KMS-11 (cell line): ENCODE measurements around the gene MSANTD3.

Source experiments
- H2AFZ ChIP-seq: fragments of 200-600 bp; sonication (generic); 2 replicates; pipeline ENCODE4 v1.6.1; 2016; ENCODE audit warnings: antibody characterized with exemption, mixed run types, low read depth
- H3K27ac ChIP-seq: fragments of 200-600 bp; sonication (generic); 2 replicates; pipeline ENCODE4 v1.6.1; 2016; ENCODE audit warnings: mild to moderate bottlenecking, mixed run types
- H3K27me3 ChIP-seq: fragments of 200-600 bp; sonication (generic); 2 replicates; pipeline ENCODE4 v1.6.1; 2017; ENCODE audit warnings: mild to moderate bottlenecking, low read depth, mixed run types, moderate library complexity; ENCODE audit not compliant: insufficient read depth
- H3K36me3 ChIP-seq: fragments of 200-600 bp; sonication (generic); 2 replicates; pipeline ENCODE4 v1.6.1; 2017; ENCODE audit warnings: mild to moderate bottlenecking, mixed run types; ENCODE audit not compliant: insufficient read depth
- H3K4me1 ChIP-seq: fragments of 200-600 bp; sonication (generic); 2 replicates; pipeline ENCODE4 v1.6.1; 2016; ENCODE audit warnings: mild to moderate bottlenecking, low read depth, mixed run types; ENCODE audit not compliant: poor library complexity, severe bottlenecking
- H3K4me2 ChIP-seq: fragments of 200-600 bp; sonication (generic); 2 replicates; pipeline ENCODE4 v1.7.0; 2016; ENCODE audit warnings: mild to moderate bottlenecking, mixed run types
- H3K4me3 ChIP-seq: fragments of 200-600 bp; sonication (generic); IDR thresholded peaks from 2 replicates; pipeline ENCODE4 v1.6.1; 2017; ENCODE audit warnings: low read depth, low read length, mixed read lengths; ENCODE audit not compliant: insufficient read depth
- H3K79me2 ChIP-seq: fragments of 200-600 bp; sonication (generic); 2 replicates; pipeline ENCODE4 v1.6.1; 2016; ENCODE audit warnings: low read depth, mixed run types; ENCODE audit not compliant: insufficient read depth
- H3K9ac ChIP-seq: fragments of 200-600 bp; sonication (generic); 2 replicates; pipeline ENCODE4 v1.6.1; 2016; ENCODE audit warnings: mild to moderate bottlenecking, mixed run types
- H4K20me1 ChIP-seq: fragments of 200-600 bp; sonication (generic); 2 replicates; pipeline ENCODE4 v1.6.1; 2016; ENCODE audit warnings: mild to moderate bottlenecking, mixed run types; ENCODE audit not compliant: insufficient read depth
- TF ChIP-seq, protein P1 (sequence below): fragments of 200-600 bp; sonication (generic); conservative IDR thresholded peaks from 2 replicates; pipeline ENCODE4 v1.6.1; 2017; ENCODE audit warnings: low read depth, mild to moderate bottlenecking, antibody characterized with exemption, low read length, moderate library complexity, mixed read lengths

The MSANTD3 gene

DNA sequence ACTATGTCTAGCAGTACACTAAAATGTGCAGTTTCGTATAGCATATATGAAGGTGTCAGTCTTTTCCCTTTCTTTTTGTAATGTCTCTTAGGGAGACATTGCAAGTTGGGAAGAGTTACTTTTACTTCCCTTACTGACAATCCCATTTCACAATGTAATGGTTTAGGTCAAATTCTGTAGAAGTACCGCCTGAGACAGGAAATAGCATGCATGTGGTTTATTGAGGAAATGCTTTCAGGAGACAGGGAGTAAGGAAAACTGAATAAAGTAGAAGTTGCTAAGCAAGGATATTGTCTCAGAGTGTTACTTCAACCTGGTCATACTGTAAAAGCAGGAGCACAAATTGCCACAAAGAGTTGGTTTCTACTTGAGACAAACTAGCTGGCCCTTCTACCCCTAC, 32.1 kb upstream of the MSANTD3 start:
- no peak overlapping the region for H3K9ac ChIP-seq
- H3K4me2 ChIP-seq = no peak overlapping the region
- TF ChIP-seq, protein P1, sequence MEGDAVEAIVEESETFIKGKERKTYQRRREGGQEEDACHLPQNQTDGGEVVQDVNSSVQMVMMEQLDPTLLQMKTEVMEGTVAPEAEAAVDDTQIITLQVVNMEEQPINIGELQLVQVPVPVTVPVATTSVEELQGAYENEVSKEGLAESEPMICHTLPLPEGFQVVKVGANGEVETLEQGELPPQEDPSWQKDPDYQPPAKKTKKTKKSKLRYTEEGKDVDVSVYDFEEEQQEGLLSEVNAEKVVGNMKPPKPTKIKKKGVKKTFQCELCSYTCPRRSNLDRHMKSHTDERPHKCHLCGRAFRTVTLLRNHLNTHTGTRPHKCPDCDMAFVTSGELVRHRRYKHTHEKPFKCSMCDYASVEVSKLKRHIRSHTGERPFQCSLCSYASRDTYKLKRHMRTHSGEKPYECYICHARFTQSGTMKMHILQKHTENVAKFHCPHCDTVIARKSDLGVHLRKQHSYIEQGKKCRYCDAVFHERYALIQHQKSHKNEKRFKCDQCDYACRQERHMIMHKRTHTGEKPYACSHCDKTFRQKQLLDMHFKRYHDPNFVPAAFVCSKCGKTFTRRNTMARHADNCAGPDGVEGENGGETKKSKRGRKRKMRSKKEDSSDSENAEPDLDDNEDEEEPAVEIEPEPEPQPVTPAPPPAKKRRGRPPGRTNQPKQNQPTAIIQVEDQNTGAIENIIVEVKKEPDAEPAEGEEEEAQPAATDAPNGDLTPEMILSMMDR = no peak
- no peaks in the 10 kb centered on the region for H3K4me1 ChIP-seq
- no peak overlapping the region for H3K27ac ChIP-seq
- no peak overlapping the region for H3K4me3 ChIP-seq
- no peaks in the 10 kb centered on the region for H4K20me1 ChIP-seq
- no peaks in the 10 kb centered on the region for H3K36me3 ChIP-seq
- no peaks in the 10 kb centered on the region for H3K79me2 ChIP-seq
- H2AFZ ChIP-seq = no peak overlapping the region
- H3K27me3 ChIP-seq = no peaks in the 10 kb centered on the region

DNA sequence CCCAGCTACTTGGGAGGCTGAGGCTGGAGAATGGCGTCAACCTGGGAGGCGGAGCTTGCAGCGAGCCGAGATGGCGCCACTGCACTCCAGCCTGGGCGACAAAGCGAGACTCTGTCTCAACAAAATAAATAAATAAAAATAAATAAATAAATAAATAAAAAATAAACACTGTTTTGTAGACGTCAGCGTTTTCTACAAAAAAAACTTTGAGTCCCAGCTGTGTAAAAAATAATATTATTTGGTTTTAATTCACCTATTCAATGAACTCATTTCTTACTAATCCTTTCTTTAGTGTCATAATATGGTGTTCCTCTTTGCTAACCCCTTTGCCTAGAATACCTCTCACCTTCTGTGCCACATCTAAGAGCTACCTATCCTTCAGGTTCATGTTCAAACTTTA, 30.2 kb upstream of the MSANTD3 start:
- TF ChIP-seq, protein P1 = no peak
- H3K36me3 ChIP-seq = no peaks in the 10 kb centered on the region

DNA sequence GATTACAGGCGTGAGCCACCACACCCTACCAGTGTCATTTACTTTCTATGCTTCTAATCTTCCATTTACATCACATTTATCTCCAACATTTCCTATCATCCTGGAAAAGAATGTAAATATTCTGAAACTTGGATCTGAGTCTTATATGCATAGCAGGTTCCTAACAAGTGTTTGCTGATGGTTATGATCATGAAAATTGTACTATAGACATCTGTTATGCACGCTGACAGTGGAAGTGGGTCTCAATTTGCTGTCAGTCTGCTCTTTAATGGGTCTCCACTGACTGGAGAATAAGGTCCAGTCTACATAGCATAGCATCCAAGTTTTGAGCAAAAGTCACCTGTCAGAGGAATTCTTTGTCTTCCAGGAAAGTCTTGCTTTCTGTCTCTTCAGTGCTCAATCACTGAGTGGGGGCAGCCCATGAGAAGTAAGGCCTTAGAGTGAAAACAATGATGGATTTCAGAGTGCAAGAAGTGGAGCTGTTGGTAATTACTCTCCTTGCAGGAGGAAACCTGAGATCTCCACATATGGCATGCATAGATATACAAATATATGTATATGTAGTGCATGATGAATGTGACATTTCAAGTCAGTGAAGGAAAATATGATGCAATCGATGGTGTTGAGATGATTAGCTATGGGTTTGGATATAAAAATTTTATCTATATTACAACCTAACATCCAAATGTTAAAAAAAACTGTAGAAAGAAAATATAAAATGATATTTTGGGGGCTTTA, 29.2 kb upstream of the MSANTD3 start:
- no peak overlapping the region for H2AFZ ChIP-seq
- no peaks in the 10 kb centered on the region for H4K20me1 ChIP-seq
- H3K9ac ChIP-seq = no peak overlapping the region
- H3K4me2 ChIP-seq = no peak overlapping the region
- H3K27me3 ChIP-seq = no peaks in the 10 kb centered on the region
- H3K36me3 ChIP-seq = no peaks in the 10 kb centered on the region
- TF ChIP-seq, protein P1 = no peak
- no peaks in the 10 kb centered on the region for H3K79me2 ChIP-seq
- no peak overlapping the region for H3K27ac ChIP-seq
- H3K4me3 ChIP-seq = no peak overlapping the region
- no peaks in the 10 kb centered on the region for H3K4me1 ChIP-seq

More for the DNA sequence above, 30.2 kb upstream of the MSANTD3 start:
- Histone ChIP-seq H2AFZ (no peak overlapping the region), H3K4me3 (no peak overlapping the region), H3K79me2 (no peaks in the 10 kb centered on the region), H3K4me1 (no peaks in the 10 kb centered on the region), H3K27me3 (no peaks in the 10 kb centered on the region), H3K27ac (no peak overlapping the region), H4K20me1 (no peaks in the 10 kb centered on the region), H3K9ac (no peak overlapping the region), H3K4me2 (no peak overlapping the region)

DNA sequence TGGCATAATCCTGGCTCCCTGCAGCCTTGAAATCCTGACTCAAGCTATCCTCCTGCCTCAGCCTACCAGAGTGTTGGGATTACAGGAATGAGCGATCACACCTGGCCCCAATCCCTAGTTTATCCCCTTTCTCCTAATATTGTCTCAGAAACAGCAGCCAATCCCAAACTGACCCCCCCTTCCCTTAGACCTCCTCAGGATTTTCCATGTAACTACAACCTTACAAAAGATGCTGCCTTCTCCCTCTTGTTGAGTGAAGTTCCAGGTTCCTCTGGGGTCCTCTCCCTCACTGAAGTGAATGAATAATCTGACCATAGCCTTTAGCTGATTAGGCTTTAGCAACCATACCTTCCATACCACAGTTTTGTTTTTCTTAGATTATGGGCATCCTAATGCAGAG, 25.9 kb upstream of the MSANTD3 start:
- Histone ChIP-seq H3K36me3 (no peaks in the 10 kb centered on the region), H3K4me2 (no peak overlapping the region), H4K20me1 (no peaks in the 10 kb centered on the region), H3K27ac (no peak overlapping the region), H3K9ac (no peak overlapping the region), H3K27me3 (no peaks in the 10 kb centered on the region), H3K4me1 (no peaks in the 10 kb centered on the region), H3K79me2 (no peaks in the 10 kb centered on the region), H2AFZ (no peak overlapping the region), H3K4me3 (no peak overlapping the region)
- TF ChIP-seq, protein P1 = no peak
